Panc1 (cell line): ENCODE measurements around the gene ATP6V1F.

ENCODE experiments used
- POLR2AphosphoS5 ChIP-seq: IDR thresholded peaks from 2 replicates; pipeline ENCODE4 v1.6.1; 2012; ENCODE audit warnings: mild to moderate bottlenecking, low read depth, low read length, moderate library complexity
- SIN3A ChIP-seq: IDR thresholded peaks from 2 replicates; pipeline ENCODE4 v1.6.1; 2012; ENCODE audit warnings: low read depth, mild to moderate bottlenecking, low read length, moderate library complexity, borderline replicate concordance; ENCODE audit not compliant: insufficient read depth
- TCF7L2 ChIP-seq: IDR thresholded peaks from 2 replicates; pipeline ENCODE4 v1.6.1; 2011; ENCODE audit warnings: mild to moderate bottlenecking, low read depth, low read length, inconsistent platforms
- TF ChIP-seq, protein P1 (sequence below): fragments of 450-650 bp; IDR thresholded peaks from 2 replicates; pipeline ENCODE4 v1.5.1; 2017; ENCODE audit warnings: mild to moderate bottlenecking
- TF ChIP-seq, protein P2 (sequence below), 2 experiments: IDR thresholded peaks; 2 replicates each; pipeline ENCODE4 v1.6.1; 2011 to 2012; ENCODE audit warnings: low read depth in 2 of 2, control low read depth in 1 of 2, low read length in 1 of 2, mild to moderate bottlenecking in 1 of 2, moderate library complexity in 1 of 2; ENCODE audit not compliant: insufficient read depth in 1 of 2

- TF ChIP-seq, protein P1, sequence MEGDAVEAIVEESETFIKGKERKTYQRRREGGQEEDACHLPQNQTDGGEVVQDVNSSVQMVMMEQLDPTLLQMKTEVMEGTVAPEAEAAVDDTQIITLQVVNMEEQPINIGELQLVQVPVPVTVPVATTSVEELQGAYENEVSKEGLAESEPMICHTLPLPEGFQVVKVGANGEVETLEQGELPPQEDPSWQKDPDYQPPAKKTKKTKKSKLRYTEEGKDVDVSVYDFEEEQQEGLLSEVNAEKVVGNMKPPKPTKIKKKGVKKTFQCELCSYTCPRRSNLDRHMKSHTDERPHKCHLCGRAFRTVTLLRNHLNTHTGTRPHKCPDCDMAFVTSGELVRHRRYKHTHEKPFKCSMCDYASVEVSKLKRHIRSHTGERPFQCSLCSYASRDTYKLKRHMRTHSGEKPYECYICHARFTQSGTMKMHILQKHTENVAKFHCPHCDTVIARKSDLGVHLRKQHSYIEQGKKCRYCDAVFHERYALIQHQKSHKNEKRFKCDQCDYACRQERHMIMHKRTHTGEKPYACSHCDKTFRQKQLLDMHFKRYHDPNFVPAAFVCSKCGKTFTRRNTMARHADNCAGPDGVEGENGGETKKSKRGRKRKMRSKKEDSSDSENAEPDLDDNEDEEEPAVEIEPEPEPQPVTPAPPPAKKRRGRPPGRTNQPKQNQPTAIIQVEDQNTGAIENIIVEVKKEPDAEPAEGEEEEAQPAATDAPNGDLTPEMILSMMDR, result no peak
- TF ChIP-seq POLR2AphosphoS5, result no peak
- no peak for TF ChIP-seq SIN3A
- no peak for TF ChIP-seq TCF7L2
- TF ChIP-seq, protein P2, sequence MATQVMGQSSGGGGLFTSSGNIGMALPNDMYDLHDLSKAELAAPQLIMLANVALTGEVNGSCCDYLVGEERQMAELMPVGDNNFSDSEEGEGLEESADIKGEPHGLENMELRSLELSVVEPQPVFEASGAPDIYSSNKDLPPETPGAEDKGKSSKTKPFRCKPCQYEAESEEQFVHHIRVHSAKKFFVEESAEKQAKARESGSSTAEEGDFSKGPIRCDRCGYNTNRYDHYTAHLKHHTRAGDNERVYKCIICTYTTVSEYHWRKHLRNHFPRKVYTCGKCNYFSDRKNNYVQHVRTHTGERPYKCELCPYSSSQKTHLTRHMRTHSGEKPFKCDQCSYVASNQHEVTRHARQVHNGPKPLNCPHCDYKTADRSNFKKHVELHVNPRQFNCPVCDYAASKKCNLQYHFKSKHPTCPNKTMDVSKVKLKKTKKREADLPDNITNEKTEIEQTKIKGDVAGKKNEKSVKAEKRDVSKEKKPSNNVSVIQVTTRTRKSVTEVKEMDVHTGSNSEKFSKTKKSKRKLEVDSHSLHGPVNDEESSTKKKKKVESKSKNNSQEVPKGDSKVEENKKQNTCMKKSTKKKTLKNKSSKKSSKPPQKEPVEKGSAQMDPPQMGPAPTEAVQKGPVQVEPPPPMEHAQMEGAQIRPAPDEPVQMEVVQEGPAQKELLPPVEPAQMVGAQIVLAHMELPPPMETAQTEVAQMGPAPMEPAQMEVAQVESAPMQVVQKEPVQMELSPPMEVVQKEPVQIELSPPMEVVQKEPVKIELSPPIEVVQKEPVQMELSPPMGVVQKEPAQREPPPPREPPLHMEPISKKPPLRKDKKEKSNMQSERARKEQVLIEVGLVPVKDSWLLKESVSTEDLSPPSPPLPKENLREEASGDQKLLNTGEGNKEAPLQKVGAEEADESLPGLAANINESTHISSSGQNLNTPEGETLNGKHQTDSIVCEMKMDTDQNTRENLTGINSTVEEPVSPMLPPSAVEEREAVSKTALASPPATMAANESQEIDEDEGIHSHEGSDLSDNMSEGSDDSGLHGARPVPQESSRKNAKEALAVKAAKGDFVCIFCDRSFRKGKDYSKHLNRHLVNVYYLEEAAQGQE (IDR thresholded peaks at IDR 0.05; ENCODE audit: insufficient read depth in 1 of 2, low read depth in 2 of 2, low read length in 1 of 2), result no peak
Observed at GRCh38 chr7:128832880-128833147, 29.8 kb upstream of the ATP6V1F start.
